Measurements from ENCODE around the gene HSPB9.

HSPB9 gene

GRCh38 chr17:42146911-42147607 lies 24.5 kb downstream of the HSPB9 start:
- Histone ChIP-seq H2AFZ (ENCODE audit: low read depth, low read length, severe bottlenecking) (no peak overlapping the region), H3K36me3 (ENCODE audit: low read length) (peaks cover 3% of the 10 kb centered on the region; the same call in 1 of the 2 replicates), H3K9me2 (replicated peaks; ENCODE audit: insufficient read depth, low read length) (no peaks in the 10 kb centered on the region), H3F3A (ENCODE audit: insufficient read depth) (no peaks in the 10 kb centered on the region), H3K4me2 (ENCODE audit: low read depth, low read length, poor library complexity, severe bottlenecking) (no peak overlapping the region), H3K4me3 (ENCODE audit: insufficient read depth, low read length, poor library complexity, severe bottlenecking) (no peak overlapping the region), H4K20me1 (ENCODE audit: low read depth, low read length) (no peaks in the 10 kb centered on the region), H3K79me2 (ENCODE audit: insufficient read depth, low read length) (peaks cover 78% of the 10 kb centered on the region), H3K9me3 (ENCODE audit: insufficient read depth, low read length) (no peaks in the 10 kb centered on the region), H3K27me3 (ENCODE audit: low read length) (no peaks in the 10 kb centered on the region), H3K27ac (ENCODE audit: low read depth, low read length) (no peak overlapping the region), H3K9ac (ENCODE audit: low read length) (no peak overlapping the region)
- TF ChIP-seq CTCF (IDR thresholded peaks at IDR 0.05; ENCODE audit: insufficient read depth, low read length, poor library complexity, severe bottlenecking): no peak
- no peak for TF ChIP-seq EZH2phosphoT487 (conservative IDR thresholded peaks at IDR 0.05; ENCODE audit: low read length)

DNA sequence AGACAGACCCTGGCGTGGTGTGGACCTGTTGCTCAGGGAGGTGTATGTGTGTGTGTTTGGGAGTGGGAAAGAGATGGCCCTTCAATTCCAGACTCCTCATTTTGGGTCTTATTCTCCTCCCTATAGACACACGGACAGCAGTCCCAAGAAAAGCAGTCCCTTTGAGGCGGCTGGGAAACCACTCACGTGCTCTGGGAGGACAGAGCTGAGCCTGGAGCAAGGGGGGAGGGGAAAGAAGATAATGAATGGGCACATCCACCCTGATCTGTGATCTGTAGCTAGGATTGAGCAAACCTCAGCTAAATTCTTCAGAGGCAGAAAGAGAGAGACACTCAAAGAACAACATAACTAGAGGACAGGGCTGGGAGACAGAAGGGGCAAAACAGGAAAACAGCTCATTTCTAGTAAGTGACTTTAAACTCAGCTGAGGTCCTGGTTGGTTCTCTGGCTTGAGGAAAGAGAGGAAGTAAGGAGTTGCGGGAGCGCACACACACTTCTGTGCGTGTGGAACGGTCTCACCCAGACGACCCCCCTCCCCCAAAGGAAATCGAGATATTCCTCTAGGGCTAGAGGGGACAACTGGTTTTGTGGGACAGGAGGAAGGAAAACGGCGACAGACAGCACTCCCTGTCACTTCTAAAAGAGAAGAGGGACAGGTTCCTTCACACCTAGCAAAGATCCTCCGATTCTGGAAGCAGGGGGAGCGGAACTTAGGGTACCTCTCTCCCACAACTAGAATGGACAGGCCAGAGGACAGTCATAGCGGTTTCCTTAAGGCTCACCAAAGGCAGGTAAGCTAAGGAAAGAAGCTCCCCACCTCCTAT lies 31.5 kb downstream of the HSPB9 start:
- Histone ChIP-seq H3K27me3 (ENCODE audit: low read length) (no peaks in the 10 kb centered on the region), H2AFZ (ENCODE audit: low read depth, low read length, severe bottlenecking) (no peak overlapping the region), H3K36me3 (ENCODE audit: low read length) (no peaks in the 10 kb centered on the region), H4K20me1 (ENCODE audit: low read depth, low read length) (no peaks in the 10 kb centered on the region), H3K27ac (ENCODE audit: low read depth, low read length) (peak overlapping the region; percentile 32; the same call in 1 of the 2 replicates), H3K4me2 (ENCODE audit: low read depth, low read length, poor library complexity, severe bottlenecking) (peak overlapping the region; percentile 67), H3F3A (ENCODE audit: insufficient read depth) (no peaks in the 10 kb centered on the region), H3K9me2 (replicated peaks; ENCODE audit: insufficient read depth, low read length) (no peaks in the 10 kb centered on the region), H3K79me2 (ENCODE audit: insufficient read depth, low read length) (peaks cover 50% of the 10 kb centered on the region), H3K9ac (ENCODE audit: low read length) (peak overlapping the region; percentile 76), H3K4me3 (ENCODE audit: insufficient read depth, low read length, poor library complexity, severe bottlenecking) (peak overlapping the region; percentile 76), H3K9me3 (ENCODE audit: insufficient read depth, low read length) (no peaks in the 10 kb centered on the region)
- TF ChIP-seq EZH2phosphoT487 (conservative IDR thresholded peaks at IDR 0.05; ENCODE audit: low read length): no peak
- no peak for TF ChIP-seq CTCF (IDR thresholded peaks at IDR 0.05; ENCODE audit: insufficient read depth, low read length, poor library complexity, severe bottlenecking)

DNA sequence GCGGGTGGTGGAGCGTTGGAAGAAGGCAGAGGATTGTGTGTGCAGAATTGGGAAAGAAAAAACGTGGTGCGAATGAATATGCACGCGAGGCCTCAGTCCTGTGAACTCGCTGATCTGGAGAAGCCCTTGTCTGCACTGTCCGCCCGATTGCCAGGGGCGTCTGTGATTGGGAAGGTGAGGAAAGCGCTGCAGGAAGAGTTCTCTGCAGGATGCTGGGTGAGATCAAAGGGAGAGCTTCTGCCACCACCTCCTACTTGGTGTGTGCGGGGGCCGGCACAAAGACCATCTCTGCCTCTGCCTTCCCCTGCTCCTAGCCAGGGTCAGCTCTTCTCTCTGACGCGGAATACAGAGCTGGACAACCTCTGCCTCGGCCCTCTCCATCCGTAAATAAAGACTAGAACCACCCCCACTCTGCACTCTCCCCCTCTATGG lies 33.0 kb downstream of the HSPB9 start:
- TF ChIP-seq EZH2phosphoT487 (conservative IDR thresholded peaks at IDR 0.05; ENCODE audit: low read length) (no peak), CTCF (IDR thresholded peaks at IDR 0.05; ENCODE audit: insufficient read depth, low read length, poor library complexity, severe bottlenecking) (no peak)
- H3K27me3 ChIP-seq (ENCODE audit: low read length): no peaks in the 10 kb centered on the region
- H3K4me2 ChIP-seq (ENCODE audit: low read depth, low read length, poor library complexity, severe bottlenecking): peak overlapping the region; percentile 33
- H3K9me2 ChIP-seq (replicated peaks; ENCODE audit: insufficient read depth, low read length): no peaks in the 10 kb centered on the region
- H3F3A ChIP-seq (ENCODE audit: insufficient read depth): no peaks in the 10 kb centered on the region
- H2AFZ ChIP-seq (ENCODE audit: low read depth, low read length, severe bottlenecking): no peak overlapping the region
- peaks cover 38% of the 10 kb centered on the region for H3K79me2 ChIP-seq (ENCODE audit: insufficient read depth, low read length)
- no peak overlapping the region for H3K9ac ChIP-seq (ENCODE audit: low read length)
- H4K20me1 ChIP-seq (ENCODE audit: low read depth, low read length): no peaks in the 10 kb centered on the region
- no peaks in the 10 kb centered on the region for H3K9me3 ChIP-seq (ENCODE audit: insufficient read depth, low read length)
- H3K27ac ChIP-seq (ENCODE audit: low read depth, low read length): no peak overlapping the region
- H3K4me3 ChIP-seq (ENCODE audit: insufficient read depth, low read length, poor library complexity, severe bottlenecking): no peak overlapping the region
- H3K36me3 ChIP-seq (ENCODE audit: low read length): no peaks in the 10 kb centered on the region

Measured in SU-DHL-6 (cell line).